Activated T-helper 9 cell treated with anti-CD3 and anti-CD28 coated beads, Interleukin-2, amount 50 U/mL, for 16 hours (primary cell): ENCODE results near the gene UBE2J1.

Source experiments
- DNase-seq: peaks from one replicate; pipeline ENCODE4 v3.0.0-alpha.2; 2020; ENCODE audit warnings: low read depth

UBE2J1 gene

GRCh38 chr6:89290401-89291155, 61.9 kb downstream of the UBE2J1 start:
- no peak for DNase-seq

GRCh38 chr6:89289710-89290109, 62.8 kb downstream of the UBE2J1 start:
- no peak for DNase-seq

- no peak for DNase-seq
These were observed 65.0 kb downstream of the UBE2J1 start for GRCh38 chr6:89287351-89288028.

GRCh38 chr6:89286516-89286915, 66.0 kb downstream of the UBE2J1 start:
- no peak for DNase-seq

- no peak for DNase-seq
These were observed 67.4 kb downstream of the UBE2J1 start for GRCh38 chr6:89284963-89285735.

GRCh38 chr6:89284081-89284480, 68.4 kb downstream of the UBE2J1 start:
- no peak for DNase-seq

GRCh38 chr6:89282749-89283148, 69.8 kb downstream of the UBE2J1 start:
- DNase-seq: no peak

- no peak for DNase-seq
These were observed 70.7 kb downstream of the UBE2J1 start for GRCh38 chr6:89281779-89282246.

GRCh38 chr6:89278956-89279355, 73.6 kb downstream of the UBE2J1 start:
- no peak for DNase-seq
